Hindlimb muscle (tissue), 1 donor: ENCODE data around the gene CLSTN1. TPM values are rescaled to one million over a fixed set of nuclear protein-coding genes. Genes with fewer than 3 reads are reported as not detected.
"Not testable (repeated sequence)": the region's sequence is repeated elsewhere in the genome, so short reads cannot be mapped to it uniquely, and the experiment has no call there.

Experiments used
- DNase-seq: peaks from one replicate; pipeline ENCODE4 v3.0.0-alpha.2; 2013
- polyA plus RNA-seq: library from polyadenylated mRNA; unstranded; fragments of 120-200 nt; gene quantifications from one replicate; pipeline ENCODE4 v1.2.1, GENCODE V29; 2013; ENCODE audit not compliant: insufficient read length

The CLSTN1 gene
- polyA plus RNA-seq, 1 donor, result 78.9 TPM

GRCh38 chr1:9760824-9761223 is 62.9 kb downstream of the CLSTN1 start:
- no peak for DNase-seq

DNA sequence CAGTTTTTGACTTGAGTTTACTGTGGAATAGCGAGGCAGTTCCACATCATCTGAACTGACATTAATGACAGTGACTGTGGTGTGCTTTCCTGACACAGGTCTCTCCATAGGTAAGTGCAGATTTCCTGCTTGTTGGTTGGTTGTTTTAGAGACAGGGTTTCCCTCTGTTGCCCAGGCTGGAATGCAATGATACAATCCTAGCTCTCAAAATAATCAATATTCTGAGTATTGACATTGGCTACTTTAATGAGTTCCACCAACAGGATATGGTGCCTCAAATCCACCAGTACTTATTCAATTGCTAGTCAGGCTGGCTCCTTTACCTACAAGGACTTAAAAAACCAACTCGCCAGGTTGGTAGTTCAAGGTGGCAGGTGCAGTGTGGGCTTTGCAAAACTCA is 63.8 kb downstream of the CLSTN1 start:
- no peak for DNase-seq

GRCh38 chr1:9758559-9759121 is 65.1 kb downstream of the CLSTN1 start:
- no peak for DNase-seq

- no peak for DNase-seq
These were observed 68.2 kb downstream of the CLSTN1 start for GRCh38 chr1:9755441-9755995.

DNA sequence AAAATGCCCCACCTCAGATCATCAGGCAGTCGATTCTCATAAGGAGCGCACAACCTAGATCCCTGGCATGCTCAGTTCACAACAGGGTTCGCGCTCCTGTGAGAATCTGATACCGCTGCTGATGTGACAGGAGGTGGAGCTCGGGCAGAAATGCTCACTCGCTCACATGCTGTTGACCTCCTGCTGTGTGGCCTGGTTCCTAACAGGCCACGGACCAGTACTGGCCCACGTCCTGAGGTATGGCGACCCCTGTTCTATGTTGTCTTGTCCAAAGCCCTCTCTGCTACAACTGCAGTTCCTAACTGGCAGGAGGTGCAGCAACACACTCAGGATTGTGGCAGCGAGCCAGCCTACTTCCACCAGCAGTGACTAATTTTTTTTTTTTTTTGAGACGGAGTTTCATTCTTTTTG is 70.6 kb downstream of the CLSTN1 start:
- DNase-seq, result no peak

DNA sequence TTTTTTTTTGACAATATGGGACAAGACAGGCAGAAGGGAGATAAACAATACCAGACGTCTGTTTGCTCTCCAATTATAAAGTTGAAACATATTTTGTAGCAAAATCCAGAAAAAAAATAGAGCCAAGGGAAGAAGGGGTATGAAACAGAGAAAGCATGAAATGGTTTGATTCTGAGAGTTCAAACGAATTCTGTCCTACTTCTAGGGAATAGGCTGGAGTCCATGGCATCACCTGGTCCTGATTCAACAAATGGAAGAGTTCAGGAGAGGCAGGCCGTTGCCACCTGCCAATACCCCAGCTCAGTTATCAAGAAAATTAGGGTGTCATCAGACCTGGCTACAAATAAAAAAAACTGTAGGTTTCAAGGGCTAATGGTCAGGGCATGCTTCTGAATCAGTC is 71.8 kb downstream of the CLSTN1 start:
- DNase-seq, result no peak

- DNase-seq, result no peak
These were observed 74.4 kb downstream of the CLSTN1 start for GRCh38 chr1:9749361-9749760.

- not testable (repeated sequence) for DNase-seq
These were observed 75.4 kb downstream of the CLSTN1 start for GRCh38 chr1:9748391-9748790.

GRCh38 chr1:9746651-9747050 is 77.1 kb downstream of the CLSTN1 start:
- DNase-seq, result no peak

- DNase-seq, result no peak
These were observed 77.6 kb downstream of the CLSTN1 start for GRCh38 chr1:9746211-9746610.

DNA sequence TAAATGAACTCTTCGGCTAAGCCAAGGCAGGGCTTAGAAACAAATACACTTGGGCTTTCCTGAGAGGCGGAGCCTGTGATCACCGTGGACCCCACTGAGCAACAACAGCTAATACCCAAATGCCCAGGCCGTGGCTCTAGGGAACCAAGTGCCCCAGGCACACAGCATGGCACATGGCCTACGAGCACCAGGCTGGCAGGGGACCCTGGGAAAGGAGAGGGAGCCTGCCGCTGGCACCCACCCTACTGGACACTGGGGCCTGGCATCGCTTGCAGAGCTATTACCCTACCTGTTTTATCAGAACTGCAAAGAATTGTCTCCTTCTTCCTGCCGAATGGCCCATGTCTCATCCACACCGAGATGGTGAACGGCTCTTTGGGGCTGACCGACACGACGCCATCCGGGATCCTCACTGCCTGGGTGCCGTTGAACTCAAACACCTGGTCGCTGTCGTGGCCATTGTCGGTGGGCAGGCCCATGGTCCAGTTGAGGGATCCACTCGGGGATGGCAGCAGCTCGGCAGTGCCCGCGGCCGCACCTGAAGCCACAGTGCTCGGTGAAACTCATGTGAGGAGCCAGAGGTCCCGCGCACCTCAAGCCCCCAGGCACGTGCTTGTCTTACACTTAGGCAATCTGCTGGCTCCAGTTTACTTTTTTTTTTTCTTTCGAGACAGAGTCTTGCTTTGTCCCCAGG is 79.5 kb downstream of the CLSTN1 start:
- no peak for DNase-seq

DNA sequence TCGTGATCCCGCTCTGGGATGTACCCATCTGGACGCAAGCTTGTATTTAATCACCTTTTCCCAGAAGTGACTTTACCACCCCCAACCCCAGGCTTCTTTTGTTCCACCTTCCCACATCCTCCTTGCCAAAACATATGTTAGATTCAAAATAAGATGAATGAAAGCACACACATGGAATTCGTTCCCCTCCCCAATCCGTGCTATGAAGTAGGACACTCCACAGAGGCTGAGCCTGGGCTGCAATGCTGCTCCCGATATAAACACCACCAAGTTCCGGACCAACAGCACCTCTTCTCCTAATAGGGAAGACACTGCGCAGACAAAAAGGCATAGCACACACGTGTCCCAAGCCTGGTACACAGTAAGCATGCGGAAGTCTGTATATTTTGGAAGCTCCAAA is 86.1 kb downstream of the CLSTN1 start:
- no peak for DNase-seq

- DNase-seq, result no peak
These were observed 86.7 kb downstream of the CLSTN1 start for GRCh38 chr1:9737057-9737456.

DNA sequence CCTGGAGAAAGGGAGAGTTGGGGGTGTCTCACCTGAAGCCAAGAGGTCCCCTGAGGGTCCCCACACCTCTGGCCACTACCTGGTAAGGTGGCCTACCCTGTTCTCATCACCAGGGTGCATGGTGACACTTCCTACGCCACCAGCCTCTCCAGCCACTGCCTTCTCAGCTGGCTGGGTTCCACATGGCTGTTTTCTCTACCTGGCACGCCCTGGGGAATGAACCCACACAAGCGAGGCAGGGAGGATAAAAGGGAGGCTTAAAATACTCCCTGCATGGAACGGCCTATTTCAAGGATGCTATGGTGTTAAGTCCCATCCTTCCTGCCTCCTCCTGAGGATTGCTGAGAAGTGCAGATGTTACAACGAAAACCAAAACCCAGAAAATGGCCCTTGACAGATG is 87.5 kb downstream of the CLSTN1 start:
- DNase-seq, result no peak

GRCh38 chr1:9735800-9736199 is 88.0 kb downstream of the CLSTN1 start:
- no peak for DNase-seq

DNA sequence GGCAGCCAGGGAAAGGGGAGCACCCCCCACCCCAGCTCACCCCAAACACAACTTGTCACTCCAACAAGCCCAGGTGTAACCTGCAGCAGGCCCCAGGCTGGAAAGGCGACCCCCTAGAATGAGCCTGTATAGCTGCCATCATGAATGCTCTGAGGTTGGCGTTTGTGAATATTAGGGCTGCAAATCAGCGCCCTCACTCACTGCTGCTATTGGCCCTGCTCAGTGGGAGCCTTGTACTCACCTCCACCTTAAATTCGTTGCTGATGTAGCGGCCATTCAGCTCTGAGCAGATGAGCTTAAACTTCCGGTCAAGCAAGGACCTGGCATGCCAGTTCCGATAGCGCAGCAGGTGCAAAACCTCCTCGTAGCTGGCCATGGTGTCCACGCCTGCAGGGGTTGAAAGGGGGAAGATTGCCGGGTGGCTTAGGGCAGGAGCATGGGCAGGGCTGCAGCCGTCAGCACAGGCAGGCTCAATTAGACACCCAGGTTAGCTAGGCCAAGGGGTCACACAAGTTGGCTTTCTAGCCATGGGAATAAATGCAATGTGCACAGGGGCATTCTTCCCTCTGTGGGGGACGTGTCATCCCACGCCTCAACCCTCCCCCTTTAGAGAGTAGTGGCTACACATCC is 90.5 kb downstream of the CLSTN1 start:
- no peak for DNase-seq

GRCh38 chr1:9732123-9732971 is 91.4 kb downstream of the CLSTN1 start:
- DNase-seq, result no peak

DNA sequence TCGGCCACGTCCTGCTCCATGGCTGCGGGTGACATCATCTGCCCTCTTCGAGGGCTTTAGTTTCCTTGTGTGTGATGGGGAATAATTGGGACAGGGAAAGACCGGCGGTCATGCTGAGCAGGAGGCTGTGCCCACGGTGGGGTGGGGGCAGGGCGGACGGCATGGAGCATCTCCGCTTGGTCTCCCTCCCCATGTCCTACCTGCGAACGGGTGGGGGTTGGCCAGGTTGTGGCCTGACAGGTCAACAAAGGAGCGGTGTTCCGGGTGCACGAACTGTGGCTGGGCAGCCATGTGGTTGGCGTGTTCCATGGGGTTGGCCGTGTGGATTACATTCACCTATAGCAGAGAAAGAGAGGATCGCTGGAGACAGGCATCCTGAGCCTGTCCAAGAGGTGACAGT is 92.2 kb downstream of the CLSTN1 start:
- DNase-seq, result no peak

DNA sequence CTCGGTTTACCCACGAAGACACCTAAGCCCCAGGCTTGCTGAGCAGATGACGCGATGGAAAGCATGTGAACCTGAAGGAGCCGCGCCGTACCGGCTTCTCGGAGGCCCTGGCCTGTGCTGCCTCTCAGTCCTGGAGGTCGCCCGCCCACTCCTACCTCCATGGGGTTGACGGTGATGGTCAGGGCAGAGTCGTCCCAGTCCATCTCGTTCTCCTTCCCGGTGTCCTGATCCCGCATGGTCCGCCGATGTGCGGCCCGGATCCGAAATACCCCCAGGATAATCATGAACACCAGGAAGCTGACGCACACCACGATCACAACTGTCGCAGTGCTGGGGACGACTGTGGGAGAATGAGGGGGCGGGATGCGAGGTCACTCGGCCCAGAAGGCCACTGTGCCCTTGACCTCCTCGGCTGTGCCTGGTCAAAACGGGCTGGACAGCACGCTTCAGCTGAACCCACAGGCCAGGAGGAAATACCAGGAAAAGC is 92.7 kb downstream of the CLSTN1 start:
- no peak for DNase-seq

DNA sequence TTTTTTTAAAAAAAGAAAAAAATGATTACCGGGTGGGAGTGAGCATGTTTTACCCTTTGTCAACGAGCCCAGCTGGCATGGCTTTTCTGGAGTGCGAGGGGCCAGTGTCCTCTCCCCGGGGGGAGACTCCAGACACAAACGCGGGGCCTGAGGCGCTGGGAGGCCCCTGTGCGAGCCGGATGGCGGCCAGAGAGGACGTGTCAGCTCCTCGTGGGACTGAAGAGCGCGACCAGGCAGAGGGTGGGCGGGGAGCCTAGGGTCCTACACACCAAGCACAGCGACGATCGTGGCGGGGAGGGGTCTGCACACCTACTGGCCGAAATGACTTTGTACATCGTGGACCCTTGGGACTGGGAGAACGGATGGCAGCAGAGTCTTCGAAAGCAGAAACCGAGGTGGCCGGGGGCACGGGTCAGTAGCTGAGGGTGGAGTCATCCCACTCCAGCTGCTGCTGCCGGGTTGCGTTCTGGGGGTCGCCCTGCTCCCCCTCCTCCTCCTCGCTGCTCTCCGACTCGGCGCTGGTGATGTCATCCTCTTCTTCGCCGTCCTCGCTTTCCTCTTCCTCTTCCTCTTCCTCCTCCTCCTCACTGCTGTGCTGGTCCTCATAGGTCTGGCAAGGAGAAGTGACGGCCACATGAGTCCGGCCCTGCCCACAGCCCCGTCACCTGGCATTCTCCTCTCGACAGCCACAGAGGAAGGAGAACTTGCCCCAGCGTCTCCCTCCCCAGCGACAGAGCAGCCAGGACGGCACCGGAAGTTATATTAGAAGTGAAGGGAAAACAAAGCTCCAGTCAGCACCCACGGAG is 93.5 kb downstream of the CLSTN1 start:
- DNase-seq, result no peak

GRCh38 chr1:9729523-9729922 is 94.2 kb downstream of the CLSTN1 start:
- no peak for DNase-seq
